HuH-7 (cell line): Measurements from ENCODE around the gene SEPTIN12.

Source experiments
- DNase-seq: peaks from one replicate; pipeline ENCODE4 v3.0.0; 2011; ENCODE audit warnings: low spot score

Gene SEPTIN12, protein sequence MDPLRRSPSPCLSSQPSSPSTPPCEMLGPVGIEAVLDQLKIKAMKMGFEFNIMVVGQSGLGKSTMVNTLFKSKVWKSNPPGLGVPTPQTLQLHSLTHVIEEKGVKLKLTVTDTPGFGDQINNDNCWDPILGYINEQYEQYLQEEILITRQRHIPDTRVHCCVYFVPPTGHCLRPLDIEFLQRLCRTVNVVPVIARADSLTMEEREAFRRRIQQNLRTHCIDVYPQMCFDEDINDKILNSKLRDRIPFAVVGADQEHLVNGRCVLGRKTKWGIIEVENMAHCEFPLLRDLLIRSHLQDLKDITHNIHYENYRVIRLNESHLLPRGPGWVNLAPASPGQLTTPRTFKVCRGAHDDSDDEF

DNA sequence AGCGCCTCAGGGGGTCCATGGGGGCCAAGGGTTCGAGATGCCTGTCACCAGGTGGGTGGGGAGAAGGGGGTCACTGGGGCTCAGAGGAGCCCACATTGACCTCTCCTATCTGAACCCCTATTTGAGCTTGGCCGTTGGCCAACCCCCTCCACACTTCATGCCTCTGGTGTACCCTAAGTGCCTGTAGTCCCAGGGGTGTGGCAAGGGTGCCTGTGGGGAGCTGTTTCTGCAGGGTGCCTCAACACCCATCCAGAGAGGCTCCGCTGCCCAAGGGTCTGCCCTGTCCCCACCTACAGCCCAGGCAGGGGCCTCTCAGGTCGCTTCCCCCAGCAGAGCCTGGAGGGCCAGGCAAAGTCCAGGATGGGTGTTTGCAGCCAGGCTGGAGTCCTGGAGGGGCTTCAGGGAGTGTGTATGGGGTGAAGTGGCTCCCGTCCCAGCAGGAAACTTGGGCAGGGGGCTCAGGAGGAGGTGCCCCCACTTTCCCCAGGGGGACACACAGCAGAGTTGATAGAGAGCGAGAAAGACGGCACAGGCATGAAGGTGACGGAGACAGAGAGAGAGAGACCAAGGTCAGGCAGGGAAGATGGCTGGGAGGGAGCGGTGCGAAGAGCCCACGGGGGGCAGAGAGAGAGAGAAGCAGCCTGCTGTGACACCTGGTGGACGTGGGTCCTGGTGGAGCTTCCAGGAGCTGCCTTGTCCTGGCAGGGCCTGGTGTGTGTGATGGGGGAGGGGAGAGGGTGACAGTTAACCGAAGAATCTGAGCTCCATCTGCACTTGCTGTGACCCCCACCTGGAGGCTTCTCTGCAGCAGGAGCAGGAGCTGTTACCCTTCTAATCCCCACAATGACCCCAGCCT, at the start of gene SEPTIN12:
Gene SEPTIN12, minus strand, starts transcription at position 719 of the 856 bp plus-strand sequence. Its CDS starts 700 bp downstream, at position 19.
- no peak for DNase-seq

DNA sequence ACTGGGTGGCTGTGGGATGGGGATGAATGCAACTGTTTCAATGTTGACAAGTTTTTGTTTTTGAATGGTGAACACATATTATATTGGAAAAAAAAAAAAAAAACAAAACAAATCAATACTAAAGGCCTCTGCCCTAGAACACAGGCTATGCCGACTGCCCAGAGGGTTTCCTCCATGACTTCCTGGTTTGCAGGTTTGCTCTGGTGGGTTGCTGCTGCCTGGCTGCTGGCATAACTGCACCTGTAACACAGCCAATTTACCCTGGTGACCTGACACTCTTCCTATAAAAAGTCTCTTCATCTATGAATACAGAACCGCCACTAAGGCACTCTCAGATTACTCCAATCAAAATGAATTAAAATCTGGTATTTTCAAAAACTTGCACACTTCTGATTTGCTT, 48.6 kb upstream of the SEPTIN12 start:
- no peak for DNase-seq

- no peak for DNase-seq
These were observed 45.4 kb upstream of the SEPTIN12 start for GRCh38 chr16:4833584-4833983.

GRCh38 chr16:4832698-4833343, 44.7 kb upstream of the SEPTIN12 start:
- no peak for DNase-seq

- no peak for DNase-seq
These were observed 43.5 kb upstream of the SEPTIN12 start for GRCh38 chr16:4831616-4832015.

DNA sequence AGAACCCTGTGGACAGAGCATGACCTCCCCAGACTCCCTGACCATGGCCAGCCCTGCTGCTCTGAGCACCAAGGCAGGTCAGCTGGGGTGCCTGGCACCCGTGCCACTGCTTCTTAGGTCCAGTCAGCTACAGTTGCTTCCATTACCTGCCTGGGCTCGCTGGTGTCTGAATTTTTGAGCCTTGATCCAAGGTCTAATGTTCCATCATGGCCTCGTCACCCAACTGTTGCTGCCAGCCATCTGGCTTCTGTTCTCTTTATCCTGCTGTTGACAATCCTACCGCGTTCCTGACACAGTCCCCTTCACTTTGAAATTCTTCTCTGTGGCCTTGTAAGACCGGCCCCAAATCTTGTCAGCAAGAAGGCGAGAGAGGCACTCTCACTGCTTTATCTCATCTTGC, 42.3 kb upstream of the SEPTIN12 start:
- no peak for DNase-seq

DNA sequence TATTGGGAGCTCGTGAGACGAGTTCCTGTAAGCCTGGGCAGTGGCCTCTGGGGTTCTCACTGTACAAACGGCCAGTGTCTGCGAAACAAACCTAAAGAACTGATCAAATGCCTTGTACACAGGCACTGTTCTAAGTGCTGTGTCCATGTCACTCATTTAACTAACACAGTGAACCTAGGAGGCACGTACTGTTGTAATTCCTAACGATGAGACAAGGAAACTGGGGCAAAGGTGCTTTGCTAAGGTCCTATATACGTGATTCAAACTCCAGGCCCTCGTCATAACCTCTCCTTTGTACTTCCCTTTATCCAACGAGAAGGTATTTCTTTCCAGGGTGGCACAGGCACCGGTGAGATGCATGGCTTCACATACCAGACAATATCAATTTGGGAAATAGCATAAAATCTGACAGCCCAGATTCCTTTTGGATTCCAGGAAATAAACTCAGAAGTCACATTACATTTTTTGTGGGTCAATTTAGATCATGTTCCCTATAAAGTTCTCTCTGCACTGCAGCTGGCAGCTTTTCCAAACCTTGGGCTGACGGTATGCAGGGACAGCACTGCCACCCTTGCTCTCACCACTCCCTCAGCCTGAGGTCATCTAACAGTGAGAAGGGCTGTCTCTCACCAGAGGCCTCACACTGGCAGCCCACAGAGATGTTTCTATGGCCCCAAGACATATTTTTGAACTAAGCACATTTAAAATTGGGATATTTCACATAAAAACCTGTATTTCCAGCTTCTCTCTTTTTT, 40.6 kb upstream of the SEPTIN12 start:
- DNase-seq = no peak

GRCh38 chr16:4826980-4827379, 38.8 kb upstream of the SEPTIN12 start:
- no peak for DNase-seq

- no peak for DNase-seq
These were observed 38.4 kb upstream of the SEPTIN12 start for GRCh38 chr16:4826526-4826925.

GRCh38 chr16:4825196-4825595, 37.1 kb upstream of the SEPTIN12 start:
- DNase-seq = no peak

GRCh38 chr16:4820652-4821051, 32.5 kb upstream of the SEPTIN12 start:
- no peak for DNase-seq

DNA sequence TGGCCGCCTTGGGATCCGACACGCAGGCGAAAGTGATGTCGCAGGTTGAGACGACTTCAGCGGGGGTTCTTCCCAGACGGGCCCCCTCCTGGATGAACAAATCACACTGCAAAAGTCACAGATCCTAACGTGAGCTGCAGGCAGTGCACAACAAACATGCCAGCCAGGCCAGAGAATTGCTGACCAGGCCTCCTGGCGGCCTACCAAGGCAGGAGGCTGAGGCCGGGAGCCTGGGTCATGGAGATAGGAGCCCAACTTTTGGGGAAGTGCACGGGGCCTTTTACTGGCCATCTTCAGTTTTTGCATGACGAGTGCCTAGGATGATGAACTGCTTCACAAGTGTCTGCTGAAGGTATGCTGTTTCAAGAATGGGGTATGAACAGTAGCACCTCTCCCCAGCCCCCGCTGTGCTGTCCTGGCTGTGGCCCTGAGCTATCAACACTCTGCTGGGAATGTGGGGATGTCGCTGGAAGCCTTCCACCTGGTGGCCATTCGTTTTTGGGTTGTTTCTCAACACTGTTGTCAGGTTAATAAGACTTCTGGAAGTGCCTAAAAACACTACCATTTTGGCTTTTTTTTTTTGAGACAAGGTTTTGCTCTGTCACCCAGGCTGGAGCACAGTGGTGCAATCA, 26.5 kb upstream of the SEPTIN12 start:
- DNase-seq = no peak

DNA sequence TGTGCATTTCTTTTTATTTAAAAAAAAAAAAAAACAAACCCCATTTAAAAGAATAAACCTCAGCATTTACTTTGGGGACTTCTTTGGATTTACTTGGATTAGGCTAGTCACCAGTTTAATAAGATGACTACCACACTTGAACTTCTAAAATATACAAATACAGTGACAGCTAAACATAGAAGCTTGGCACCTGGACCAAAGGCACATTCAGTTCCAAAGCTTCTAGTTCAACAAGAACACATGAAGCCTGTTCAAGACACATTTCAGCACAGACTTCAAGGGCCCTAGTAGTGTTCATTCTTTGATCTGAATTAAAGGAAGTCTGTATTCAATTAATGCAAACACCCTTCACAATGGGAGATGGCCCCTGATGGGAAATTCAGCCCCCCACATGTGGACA, 25.9 kb upstream of the SEPTIN12 start:
- no peak for DNase-seq

DNA sequence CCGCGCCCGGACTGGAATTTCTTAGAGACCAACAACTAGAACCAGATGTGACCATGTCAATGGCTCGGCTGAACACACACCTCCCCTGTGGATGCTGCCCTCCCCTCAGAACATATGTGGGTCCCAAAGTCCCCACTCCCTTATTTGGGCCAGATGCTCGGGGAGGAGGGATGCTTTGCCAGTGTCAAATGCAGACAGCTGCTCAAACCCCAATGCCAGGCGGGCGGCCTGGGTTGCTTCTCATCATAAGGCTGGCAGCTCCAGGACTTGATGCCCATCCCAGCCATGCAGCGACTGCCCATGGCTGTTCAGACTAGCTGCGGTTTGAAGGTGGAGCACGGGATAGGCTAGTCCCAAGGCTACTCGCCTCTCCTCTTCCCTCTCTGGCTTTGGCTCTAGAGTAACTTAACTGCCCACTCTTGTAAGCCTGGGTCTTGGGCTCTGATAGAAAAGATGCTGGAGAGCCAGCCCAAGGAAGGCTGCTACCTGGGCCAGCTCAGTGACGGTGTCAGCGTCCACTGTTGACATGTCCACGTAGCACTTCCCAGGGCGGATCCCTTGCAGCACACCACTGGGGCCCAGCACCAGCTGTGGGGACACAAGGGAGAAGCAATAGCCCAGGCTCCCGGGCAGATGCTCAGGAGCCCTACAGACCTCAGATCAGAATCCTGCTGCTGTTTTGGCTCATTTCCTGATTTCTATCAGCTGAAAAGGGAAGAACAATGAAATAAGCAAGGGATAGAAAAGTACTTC, 25.3 kb upstream of the SEPTIN12 start:
- no peak for DNase-seq

DNA sequence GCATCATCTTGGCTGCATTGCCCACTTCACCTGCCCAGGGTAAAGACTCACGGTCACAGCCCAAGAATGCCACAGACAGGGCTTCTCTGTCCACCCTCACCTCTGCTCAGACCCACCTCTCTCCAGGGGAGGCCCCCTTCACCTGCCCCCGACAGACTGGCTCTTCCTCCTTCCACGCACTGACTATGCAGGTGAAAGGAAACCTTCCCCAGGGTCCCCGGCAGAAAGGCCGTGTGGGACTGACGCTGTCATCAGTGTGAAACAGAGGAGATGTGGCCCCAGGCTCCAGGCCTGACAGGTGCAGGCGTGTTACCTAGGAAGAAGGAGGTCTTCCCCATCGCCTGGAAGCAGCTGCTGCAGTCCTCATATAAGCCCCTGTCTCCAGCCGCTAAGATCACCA, 23.6 kb upstream of the SEPTIN12 start:
- DNase-seq = no peak

- no peak for DNase-seq
These were observed 23.1 kb upstream of the SEPTIN12 start for GRCh38 chr16:4811242-4811641.

DNA sequence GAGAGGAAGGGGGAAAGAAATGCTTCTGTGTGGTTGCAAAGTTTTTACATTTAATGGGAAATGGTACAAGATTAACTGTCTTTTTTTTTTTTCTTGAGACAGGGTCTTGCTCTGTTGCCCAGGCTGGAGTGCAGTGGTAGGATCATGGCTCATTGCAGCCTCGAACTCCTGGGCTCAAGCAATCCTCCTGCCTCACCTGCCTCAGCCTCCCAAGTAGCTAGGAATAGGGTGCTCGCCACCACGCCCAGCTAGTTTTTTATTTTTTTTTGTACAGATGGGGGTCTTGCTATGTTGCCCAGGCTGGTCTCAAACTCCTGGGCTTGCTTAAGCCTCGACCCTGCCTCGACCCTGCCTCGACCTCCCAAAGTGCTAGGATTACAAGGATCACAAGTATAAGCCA, 18.1 kb upstream of the SEPTIN12 start:
- no peak for DNase-seq

- DNase-seq = no peak
These were observed 17.1 kb upstream of the SEPTIN12 start for GRCh38 chr16:4805231-4805630.

GRCh38 chr16:4803898-4804762, 16.0 kb upstream of the SEPTIN12 start:
- DNase-seq = no peak

- DNase-seq = no peak
These were observed 15.3 kb upstream of the SEPTIN12 start for GRCh38 chr16:4803401-4803844.
